ENCODE measurements around the gene SCN7A. TPM values are rescaled to one million over a fixed set of nuclear protein-coding genes. Genes with fewer than 3 reads are reported as not detected.
A peak's percentile ranks its signal among the peaks of the same experiment; 100 is the strongest.

Gene SCN7A
- total and polyA plus RNA-seq, 4 donors: 6.1 to 178 (median 23.6) TPM

- H3K9me3 ChIP-seq (ENCODE audit: control insufficient read depth in 4 of 4, insufficient read depth in 3 of 4, low read length in 3 of 4): no peaks in the 10 kb centered on the region
- peaks cover 0 to 5% (median 0%) of the 10 kb centered on the region in 5 donors for H3K4me1 ChIP-seq (ENCODE audit: control insufficient read depth in 5 of 5, insufficient read depth in 5 of 5, low read length in 5 of 5)
- DNase-seq (peak in 2 of 3 donors; percentile 34 to 52), ATAC-seq (ENCODE audit: insufficient read depth, low FRiP score) (no peak)
- no peaks in the 10 kb centered on the region for H3K27me3 ChIP-seq (ENCODE audit: control insufficient read depth in 3 of 3, insufficient read depth in 3 of 3, low read length in 2 of 3)
- no peak overlapping the region for H3K27ac ChIP-seq (ENCODE audit: low read depth in 1 of 2, low read length in 1 of 2)
- no peak for TF ChIP-seq CTCF (IDR thresholded peaks at IDR 0.05; ENCODE audit: control extremely low read depth, extremely low read depth)
- 55 to 62% methylated on average over 2 of the region's 2 CpGs for WGBS, 2 donors
- no peak overlapping the region for H3K4me3 ChIP-seq
- H3K9ac ChIP-seq (ENCODE audit: insufficient read depth in 1 of 2, low read length in 2 of 2): no peak overlapping the region
- peaks cover 0 to 11% (median 0%) of the 10 kb centered on the region in 4 donors for H3K36me3 ChIP-seq (ENCODE audit: control insufficient read depth in 4 of 4, insufficient read depth in 4 of 4, low read length in 4 of 4)
Observed at GRCh38 chr2:166417669-166418068, 76.4 kb downstream of the SCN7A start.

DNA sequence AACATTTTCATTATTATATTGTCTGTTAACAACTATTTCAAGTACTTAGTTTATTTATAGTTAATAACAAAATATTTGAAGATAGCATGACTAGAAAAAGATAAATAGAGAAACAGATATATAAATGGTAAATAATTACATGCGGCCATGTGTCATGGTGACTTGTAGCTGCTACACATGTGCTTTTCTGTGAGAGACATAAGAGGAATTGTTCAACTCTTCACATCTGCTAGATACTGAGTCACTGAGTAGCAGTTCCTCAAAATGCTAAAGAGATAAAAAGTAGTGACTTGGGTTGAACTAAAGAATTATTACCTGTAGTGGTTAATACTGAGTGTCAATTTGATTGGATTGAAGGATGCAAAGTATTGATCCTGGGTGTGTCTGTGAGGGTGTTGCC lies 80.8 kb downstream of the SCN7A start:
- DNase-seq: no peak
- H3K27ac ChIP-seq (ENCODE audit: low read depth in 1 of 2, low read length in 1 of 2): no peak overlapping the region
- no peak overlapping the region for H3K4me3 ChIP-seq
- H3K4me1 ChIP-seq (ENCODE audit: control insufficient read depth in 5 of 5, insufficient read depth in 5 of 5, low read length in 5 of 5): peaks cover 0 to 13% (median 0%) of the 10 kb centered on the region in 5 donors
- 86 to 91% methylated on average over 1 of the region's 1 CpG for WGBS, 2 donors
- H3K9ac ChIP-seq (ENCODE audit: insufficient read depth in 1 of 2, low read length in 2 of 2): no peak overlapping the region
- ATAC-seq (ENCODE audit: insufficient read depth, low FRiP score): no peak
- no peaks in the 10 kb centered on the region for H3K9me3 ChIP-seq (ENCODE audit: control insufficient read depth in 4 of 4, insufficient read depth in 3 of 4, low read length in 3 of 4)
- H3K27me3 ChIP-seq (ENCODE audit: control insufficient read depth in 3 of 3, insufficient read depth in 3 of 3, low read length in 2 of 3): no peaks in the 10 kb centered on the region
- no peak for TF ChIP-seq CTCF (IDR thresholded peaks at IDR 0.05; ENCODE audit: control extremely low read depth, extremely low read depth)
- H3K36me3 ChIP-seq (ENCODE audit: control insufficient read depth in 4 of 4, insufficient read depth in 4 of 4, low read length in 4 of 4): peaks cover 0 to 15% (median 0%) of the 10 kb centered on the region in 4 donors

DNA sequence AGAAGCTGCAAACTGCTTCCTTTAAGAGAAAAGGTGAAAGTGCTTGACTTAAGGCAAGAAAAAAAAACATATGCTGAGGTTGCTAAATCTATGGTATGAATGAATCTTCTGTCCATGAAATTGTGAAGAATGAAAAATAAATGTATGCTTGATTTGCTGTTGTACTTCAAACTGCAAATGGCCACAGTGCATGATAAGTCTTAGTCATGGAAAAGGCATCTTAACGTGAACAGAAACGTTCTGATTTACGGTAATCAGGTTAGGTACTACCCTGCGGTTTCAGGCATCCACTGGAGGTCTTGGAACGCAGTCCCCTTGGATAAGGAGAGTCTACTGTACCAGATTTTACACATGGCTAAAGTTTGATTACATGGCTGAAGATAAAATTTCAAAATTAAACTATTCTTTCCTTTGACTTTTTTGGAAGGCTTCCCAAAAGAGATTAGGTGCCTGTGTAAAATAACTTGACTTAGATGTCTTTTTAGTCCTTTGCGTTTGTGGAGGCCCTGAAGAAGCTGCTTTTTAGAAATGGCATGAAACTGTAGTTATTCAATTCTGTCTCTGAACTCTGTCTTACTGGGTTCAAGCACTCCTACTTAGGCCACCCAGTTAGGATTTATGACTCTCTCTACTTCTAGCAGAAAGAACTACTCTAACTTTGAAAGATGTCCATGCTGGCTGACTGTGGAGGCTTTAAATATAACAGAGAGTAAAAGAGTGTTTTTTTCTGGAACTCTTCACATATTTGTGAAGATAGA lies 82.4 kb downstream of the SCN7A start:
- Histone ChIP-seq H3K9ac (ENCODE audit: insufficient read depth in 1 of 2, low read length in 2 of 2) (no peak overlapping the region), H3K9me3 (ENCODE audit: control insufficient read depth in 4 of 4, insufficient read depth in 3 of 4, low read length in 3 of 4) (no peaks in the 10 kb centered on the region), H3K4me1 (ENCODE audit: control insufficient read depth in 5 of 5, insufficient read depth in 5 of 5, low read length in 5 of 5) (peaks cover 0 to 13% (median 0%) of the 10 kb centered on the region in 5 donors), H3K27ac (ENCODE audit: low read depth in 1 of 2, low read length in 1 of 2) (peak overlapping the region in 1 of 2 donors; percentile 16), H3K36me3 (ENCODE audit: control insufficient read depth in 4 of 4, insufficient read depth in 4 of 4, low read length in 4 of 4) (peaks cover 0 to 17% (median 0%) of the 10 kb centered on the region in 4 donors), H3K4me3 (no peak overlapping the region), H3K27me3 (ENCODE audit: control insufficient read depth in 3 of 3, insufficient read depth in 3 of 3, low read length in 2 of 3) (no peaks in the 10 kb centered on the region)
- WGBS, 2 donors: 77 to 91% methylated on average over 6 of the region's 6 CpGs
- TF ChIP-seq CTCF (IDR thresholded peaks at IDR 0.05; ENCODE audit: control extremely low read depth, extremely low read depth): no peak
- DNase-seq: peak in 2 of 3 donors; percentile 34 to 45
- no peak for ATAC-seq (ENCODE audit: insufficient read depth, low FRiP score)

Data from lung (tissue), 12 donors.